Neutrophil (primary cell): ENCODE results near the gene GIGYF2.

Source experiments
- H3K27ac ChIP-seq: fragments of 200-600 bp; sonication (generic); 2 replicates; pipeline ENCODE4 v1.5.1; 2016; ENCODE audit warnings: mild to moderate bottlenecking, moderate library complexity
- H3K27me3 ChIP-seq: fragments of 200-600 bp; sonication (generic); 2 replicates; pipeline ENCODE4 v1.6.0; 2016; ENCODE audit warnings: mild to moderate bottlenecking
- H3K36me3 ChIP-seq: fragments of 200-600 bp; sonication (generic); 2 replicates; pipeline ENCODE4 v1.5.1; 2017
- H3K4me1 ChIP-seq, 2 experiments: fragments of 200-600 bp in 1 of 2; sonication (generic) in 1 of 2; 1 replicate in 1 of 2; 2 replicates in 1 of 2; pipeline versions ENCODE4 v1.5.1 to v1.6.1; 2013 to 2016; ENCODE audit warnings: low read depth in 1 of 2, low read length in 1 of 2, mild to moderate bottlenecking in 1 of 2, moderate library complexity in 1 of 2; ENCODE audit not compliant: control insufficient read depth in 1 of 2, insufficient read depth in 1 of 2
- H3K4me3 ChIP-seq, 2 experiments: fragments of 200-600 bp in 1 of 2; sonication (generic) in 1 of 2; 1 replicate in 1 of 2; 2 replicates in 1 of 2; pipeline ENCODE4 v1.5.1; 2013 to 2016; ENCODE audit warnings: low read depth in 1 of 2, low read length in 1 of 2, mild to moderate bottlenecking in 1 of 2, moderate library complexity in 1 of 2
- H3K9me3 ChIP-seq: fragments of 200-600 bp; sonication (generic); 2 replicates; pipeline ENCODE4 v1.5.1; 2016
- TF ChIP-seq, protein P1 (sequence below): fragments of 200-600 bp; sonication (generic); IDR thresholded peaks from 2 replicates; pipeline ENCODE4 v1.5.1; 2016; ENCODE audit warnings: antibody characterized with exemption

GIGYF2 gene

DNA sequence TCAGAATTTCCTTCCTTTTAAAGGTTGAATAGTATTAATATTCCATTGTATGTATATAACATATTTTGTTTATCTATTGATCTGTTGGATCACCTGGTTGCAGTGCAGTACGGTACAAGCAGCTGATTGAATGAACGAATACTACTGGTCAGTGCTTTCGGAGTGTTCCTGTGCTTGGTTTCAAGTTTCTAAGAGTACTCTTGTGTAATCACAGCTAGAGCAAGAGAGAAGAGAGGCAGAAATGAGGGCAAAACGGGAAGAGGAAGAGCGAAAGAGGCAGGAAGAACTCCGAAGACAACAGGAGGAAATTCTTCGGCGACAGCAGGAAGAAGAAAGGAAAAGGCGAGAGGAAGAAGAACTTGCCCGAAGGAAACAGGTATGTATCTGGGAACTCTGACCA is 119.5 kb downstream of the GIGYF2 start:
- H3K36me3 ChIP-seq = peaks cover 14% of the 10 kb centered on the region
- peaks cover 37 to 40% of the 10 kb centered on the region in 2 experiments for H3K4me1 ChIP-seq

GRCh38 chr2:232817756-232818155 is 120.6 kb downstream of the GIGYF2 start:
- TF ChIP-seq, protein P1, sequence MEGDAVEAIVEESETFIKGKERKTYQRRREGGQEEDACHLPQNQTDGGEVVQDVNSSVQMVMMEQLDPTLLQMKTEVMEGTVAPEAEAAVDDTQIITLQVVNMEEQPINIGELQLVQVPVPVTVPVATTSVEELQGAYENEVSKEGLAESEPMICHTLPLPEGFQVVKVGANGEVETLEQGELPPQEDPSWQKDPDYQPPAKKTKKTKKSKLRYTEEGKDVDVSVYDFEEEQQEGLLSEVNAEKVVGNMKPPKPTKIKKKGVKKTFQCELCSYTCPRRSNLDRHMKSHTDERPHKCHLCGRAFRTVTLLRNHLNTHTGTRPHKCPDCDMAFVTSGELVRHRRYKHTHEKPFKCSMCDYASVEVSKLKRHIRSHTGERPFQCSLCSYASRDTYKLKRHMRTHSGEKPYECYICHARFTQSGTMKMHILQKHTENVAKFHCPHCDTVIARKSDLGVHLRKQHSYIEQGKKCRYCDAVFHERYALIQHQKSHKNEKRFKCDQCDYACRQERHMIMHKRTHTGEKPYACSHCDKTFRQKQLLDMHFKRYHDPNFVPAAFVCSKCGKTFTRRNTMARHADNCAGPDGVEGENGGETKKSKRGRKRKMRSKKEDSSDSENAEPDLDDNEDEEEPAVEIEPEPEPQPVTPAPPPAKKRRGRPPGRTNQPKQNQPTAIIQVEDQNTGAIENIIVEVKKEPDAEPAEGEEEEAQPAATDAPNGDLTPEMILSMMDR = no peak
- Histone ChIP-seq H3K9me3 (no peaks in the 10 kb centered on the region), H3K27ac (peak overlapping the region; percentile 77), H3K4me3 (no peak overlapping the region), H3K27me3 (no peaks in the 10 kb centered on the region), H3K36me3 (peaks cover 5% of the 10 kb centered on the region), H3K4me1 (peaks cover 37 to 40% of the 10 kb centered on the region in 2 experiments)

More for the DNA sequence above, 119.5 kb downstream of the GIGYF2 start:
- TF ChIP-seq, protein P1 = no peak
- Histone ChIP-seq H3K27me3 (no peaks in the 10 kb centered on the region), H3K4me3 (no peak overlapping the region), H3K9me3 (no peaks in the 10 kb centered on the region), H3K27ac (peak overlapping the region; percentile 77)

DNA sequence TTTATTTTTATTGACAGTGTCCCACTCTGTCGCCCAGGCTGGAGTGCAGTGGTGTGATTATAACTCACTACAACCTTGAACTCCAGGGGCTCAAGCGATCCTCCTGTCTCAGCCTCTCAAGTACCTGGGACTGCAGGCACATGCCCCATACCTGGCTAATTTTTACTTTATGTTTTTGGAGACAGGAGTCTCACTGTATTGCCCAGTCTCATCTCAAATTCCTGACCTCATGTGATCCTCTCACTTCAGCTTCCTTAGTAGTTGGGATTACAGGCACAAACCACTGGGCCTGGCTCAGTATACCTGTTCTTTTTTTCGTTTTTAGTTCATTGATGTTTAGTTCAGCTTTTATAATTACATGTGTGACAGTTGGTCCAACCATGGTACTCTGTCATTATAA is 132.9 kb downstream of the GIGYF2 start:
- peaks cover 24% of the 10 kb centered on the region for H3K36me3 ChIP-seq
- H3K27ac ChIP-seq = no peak overlapping the region
- TF ChIP-seq, protein P1 = no peak
- no peaks in the 10 kb centered on the region for H3K4me1 ChIP-seq
- H3K9me3 ChIP-seq = no peaks in the 10 kb centered on the region
- H3K27me3 ChIP-seq = no peaks in the 10 kb centered on the region
- no peak overlapping the region for H3K4me3 ChIP-seq

GRCh38 chr2:232831496-232831895 is 134.4 kb downstream of the GIGYF2 start:
- Histone ChIP-seq H3K36me3 (peaks cover 30% of the 10 kb centered on the region), H3K4me3 (no peak overlapping the region), H3K4me1 (peaks cover 0 to under 1% of the 10 kb centered on the region in 2 experiments), H3K27me3 (no peaks in the 10 kb centered on the region), H3K27ac (no peak overlapping the region), H3K9me3 (no peaks in the 10 kb centered on the region)
- TF ChIP-seq, protein P1 = no peak

DNA sequence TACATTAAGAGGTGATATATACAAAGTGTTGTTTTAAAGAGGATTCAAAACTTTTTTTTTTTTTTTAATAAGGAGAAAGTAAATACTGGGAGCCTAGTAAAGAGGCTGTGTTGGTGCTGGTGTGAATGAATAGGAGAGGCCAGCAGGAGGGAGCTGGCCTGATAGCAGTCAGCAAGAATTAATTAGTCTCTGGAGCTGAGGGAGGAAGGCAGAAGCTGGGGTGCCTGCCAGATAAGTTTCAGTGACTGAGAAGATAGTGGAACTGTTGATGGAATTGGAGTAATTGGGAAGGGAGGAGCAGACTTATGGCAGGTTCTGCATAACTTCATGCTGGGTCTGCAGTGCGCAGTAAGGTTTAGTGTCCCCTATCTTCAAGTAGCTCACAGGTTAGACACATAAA is 136.7 kb downstream of the GIGYF2 start:
- Histone ChIP-seq H3K9me3 (no peaks in the 10 kb centered on the region), H3K27ac (no peak overlapping the region), H3K27me3 (no peaks in the 10 kb centered on the region), H3K4me3 (no peak overlapping the region), H3K36me3 (peaks cover 30% of the 10 kb centered on the region), H3K4me1 (peaks cover 22 to 24% of the 10 kb centered on the region in 2 experiments)
- TF ChIP-seq, protein P1 = no peak

- Histone ChIP-seq H3K9me3 (no peaks in the 10 kb centered on the region), H3K4me3 (no peak overlapping the region), H3K36me3 (peaks cover 30% of the 10 kb centered on the region), H3K4me1 (peaks cover 42 to 43% of the 10 kb centered on the region in 2 experiments), H3K27me3 (no peaks in the 10 kb centered on the region), H3K27ac (no peak overlapping the region)
- TF ChIP-seq, protein P1 = no peak
Observed at GRCh38 chr2:232835687-232836208, 138.6 kb downstream of the GIGYF2 start.
